Natural killer cell (primary cell): Measurements from ENCODE around the gene BNC2. TPM values are rescaled to one million over a fixed set of nuclear protein-coding genes. Genes with fewer than 3 reads are reported as not detected.

Source experiments
- ATAC-seq, 3 donors: fragments of 150-1000 bp in 2 of 3; fragments of 200-7000 bp in 1 of 3; cut with Tn5 transposase; 1 replicate in 1 of 3; 2 replicates in 2 of 3; pipeline ENCODE4 v1.10.0; 2021; ENCODE audit warnings: mild to moderate bottlenecking in 2 of 3, moderate library complexity in 2 of 3
- DNase-seq, 2 donors: peaks; one replicate each; pipeline versions ENCODE4 v3.0.0 to v3.0.0-alpha.2; 2013 to 2021; ENCODE audit warnings: mixed read lengths in 1 of 2
- H3K27ac ChIP-seq: one replicate; pipeline ENCODE4 v1.5.1; 2013; ENCODE audit warnings: mild to moderate bottlenecking, low read length
- H3K27me3 ChIP-seq: one replicate; pipeline ENCODE4 v1.6.1; 2013; ENCODE audit warnings: low read length; ENCODE audit not compliant: control insufficient read depth, insufficient read depth
- H3K36me3 ChIP-seq: one replicate; pipeline ENCODE4 v1.6.1; 2013; ENCODE audit warnings: low read length; ENCODE audit not compliant: control insufficient read depth, insufficient read depth
- H3K4me1 ChIP-seq: one replicate; pipeline ENCODE4 v1.6.1; 2013; ENCODE audit warnings: low read length; ENCODE audit not compliant: control insufficient read depth, insufficient read depth
- H3K4me3 ChIP-seq: one replicate; pipeline ENCODE4 v1.5.1; 2013; ENCODE audit warnings: low read length
- H3K9me3 ChIP-seq: one replicate; pipeline ENCODE4 v1.6.1; 2013; ENCODE audit warnings: low read length; ENCODE audit not compliant: control insufficient read depth, insufficient read depth
- H3K27ac Mint-ChIP-seq, 2 donors: one replicate each; pipeline ENCODE4 v1.8.0; 2022; ENCODE audit warnings: mild to moderate bottlenecking in 2 of 2, mixed read lengths in 2 of 2, moderate library complexity in 1 of 2
- H3K27me3 Mint-ChIP-seq, 2 donors: one replicate each; pipeline ENCODE4 v1.8.0; 2022; ENCODE audit warnings: low read depth in 2 of 2, mixed read lengths in 2 of 2
- H3K36me3 Mint-ChIP-seq: one replicate; pipeline ENCODE4 v1.8.0; 2022; ENCODE audit warnings: mixed read lengths
- H3K4me1 Mint-ChIP-seq, 2 donors: one replicate each; pipeline ENCODE4 v1.8.0; 2022; ENCODE audit warnings: mixed read lengths in 2 of 2
- H3K4me3 Mint-ChIP-seq: one replicate; pipeline ENCODE4 v1.8.0; 2022; ENCODE audit warnings: mild to moderate bottlenecking, moderate library complexity, mixed read lengths
- H3K9me3 Mint-ChIP-seq, 2 donors: one replicate each; pipeline ENCODE4 v1.8.0; 2022; ENCODE audit warnings: mixed read lengths in 2 of 2
- CTCF ChIP-seq: fragments of 200-600 bp; IDR thresholded peaks from one replicate; pipeline ENCODE4 v1.8.0; 2022; ENCODE audit warnings: antibody characterized with exemption
- WGBS: methylation state at CpG from one replicate; pipeline ENCODE4 v1.1.7; 2013; ENCODE audit warnings: missing lambda C conversion rate; ENCODE audit not compliant: insufficient coverage; 5-methylcytosine and 5-hydroxymethylcytosine counted together
- intact Hi-C: fragments of 100-400 bp; cut with micrococcal nuclease; formaldehyde crosslinking; loops from one replicate; pipeline ENCODE4 v1.14.2; 2022
- total RNA-seq, 4 donors: library from RNA; stranded (reverse); fragments of 120-200 nt in 1 of 4; gene quantifications; one replicate each; pipeline versions ENCODE4 v1.2.3 to v1.2.4, GENCODE V29; 2013 to 2022

The BNC2 gene
- total RNA-seq, 3 donors from 2014 or later (not counting 1 experiment from before 2014, with no cell fraction given) = 36.9 to 84.2 (median 66.5) TPM

DNA sequence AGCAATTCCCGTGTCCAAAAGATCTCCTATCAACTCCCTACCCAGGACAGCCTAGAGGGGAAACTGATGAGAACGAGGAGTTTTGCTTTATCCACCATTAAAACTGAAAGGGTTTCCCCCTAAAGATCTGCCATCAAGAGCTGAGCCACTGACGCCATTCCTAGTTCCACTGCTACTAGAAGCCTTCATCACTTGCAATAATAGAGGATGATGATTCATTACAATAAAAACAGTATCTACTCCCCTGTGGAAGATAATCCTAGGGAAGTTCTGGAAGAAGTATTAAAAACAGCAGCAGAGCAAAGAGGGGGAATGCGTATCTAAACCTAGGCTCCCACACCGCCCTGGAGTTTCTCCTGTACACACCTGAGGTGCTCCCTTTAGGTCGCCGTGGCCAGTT is 394.5 kb downstream of the BNC2 start:
- no peaks in the 10 kb centered on the region for H3K36me3 ChIP-seq
- H3K4me3 Mint-ChIP-seq = no peak overlapping the region
- DNase-seq (no peak), ATAC-seq (no peak)
- intact Hi-C loops = no loop called here
- H3K4me1 ChIP-seq = no peaks in the 10 kb centered on the region
- H3K4me1 Mint-ChIP-seq = peaks cover 6 to 31% of the 10 kb centered on the region in 2 donors
- H3K9me3 ChIP-seq = no peaks in the 10 kb centered on the region
- no peak overlapping the region for H3K27ac Mint-ChIP-seq
- no peak overlapping the region for H3K27ac ChIP-seq
- no peaks in the 10 kb centered on the region for H3K27me3 Mint-ChIP-seq
- no peaks in the 10 kb centered on the region for H3K36me3 Mint-ChIP-seq
- no peak overlapping the region for H3K4me3 ChIP-seq
- no peaks in the 10 kb centered on the region for H3K9me3 Mint-ChIP-seq
- H3K27me3 ChIP-seq = no peaks in the 10 kb centered on the region
- TF ChIP-seq CTCF = no peak
- 95% methylated on average over 6 of the region's 7 CpGs for WGBS

DNA sequence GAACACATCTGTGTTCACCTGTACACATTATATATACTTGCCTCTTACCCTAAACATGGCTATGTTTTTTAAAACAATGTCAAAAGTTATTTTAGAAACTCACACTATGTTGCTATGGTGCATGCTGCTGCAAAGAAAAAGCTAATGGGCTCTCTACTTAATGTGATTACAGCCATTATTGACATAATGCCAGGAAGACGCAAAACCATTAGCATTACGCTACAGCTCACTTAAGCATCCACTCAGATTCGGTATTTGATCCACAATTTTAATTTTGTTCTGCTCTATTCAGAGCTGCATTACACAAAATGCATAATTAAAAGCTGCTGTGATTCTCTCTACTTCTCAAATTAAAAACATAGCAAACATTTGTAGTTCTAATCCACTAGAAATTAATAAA is 395.2 kb downstream of the BNC2 start:
- H3K27me3 Mint-ChIP-seq = no peaks in the 10 kb centered on the region
- Histone ChIP-seq H3K9me3 (peaks cover 5% of the 10 kb centered on the region), H3K27ac (no peak overlapping the region), H3K4me3 (no peak overlapping the region), H3K27me3 (no peaks in the 10 kb centered on the region), H3K4me1 (no peaks in the 10 kb centered on the region), H3K36me3 (no peaks in the 10 kb centered on the region)
- ATAC-seq (no peak), DNase-seq (no peak)
- H3K27ac Mint-ChIP-seq = no peak overlapping the region
- TF ChIP-seq CTCF = no peak
- peaks cover 6 to 31% of the 10 kb centered on the region in 2 donors for H3K4me1 Mint-ChIP-seq
- H3K9me3 Mint-ChIP-seq = no peaks in the 10 kb centered on the region
- intact Hi-C loops = no loop called here
- 87% methylated on average over 3 of the region's 3 CpGs for WGBS
- no peak overlapping the region for H3K4me3 Mint-ChIP-seq
- no peaks in the 10 kb centered on the region for H3K36me3 Mint-ChIP-seq

DNA sequence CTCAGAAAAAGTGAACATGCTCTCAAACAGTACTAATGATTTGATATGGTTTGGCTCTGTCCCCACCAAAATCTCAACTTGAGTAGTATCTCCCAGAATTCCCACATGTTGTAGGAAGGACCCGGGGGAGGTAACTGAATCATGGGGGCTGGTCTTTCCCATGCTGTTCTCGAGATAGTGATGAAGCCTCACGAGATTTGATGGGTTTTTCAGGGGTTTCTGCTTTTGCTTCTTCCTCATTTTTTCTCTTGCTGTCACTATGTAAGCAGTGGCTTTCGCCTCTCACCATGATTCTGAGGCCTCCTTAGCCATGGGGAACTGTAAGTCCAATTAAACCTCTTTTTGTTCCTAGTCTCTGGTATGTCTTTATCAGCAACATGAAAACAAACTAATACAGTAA is 401.3 kb downstream of the BNC2 start:
- Mint-ChIP-seq H3K36me3 (no peaks in the 10 kb centered on the region), H3K27me3 (no peaks in the 10 kb centered on the region), H3K4me3 (no peak overlapping the region), H3K4me1 (peaks cover 13 to 21% of the 10 kb centered on the region in 2 donors), H3K27ac (no peak overlapping the region), H3K9me3 (no peaks in the 10 kb centered on the region)
- H3K27me3 ChIP-seq = no peaks in the 10 kb centered on the region
- H3K36me3 ChIP-seq = no peaks in the 10 kb centered on the region
- no peak overlapping the region for H3K27ac ChIP-seq
- H3K4me3 ChIP-seq = no peak overlapping the region
- DNase-seq (no peak), ATAC-seq (no peak)
- H3K4me1 ChIP-seq = no peaks in the 10 kb centered on the region
- no peak for TF ChIP-seq CTCF
- H3K9me3 ChIP-seq = peaks cover 5% of the 10 kb centered on the region
- WGBS = 66% methylated on average over 4 of the region's 4 CpGs
- intact Hi-C loops = no loop called here

- no peaks in the 10 kb centered on the region for H3K4me1 ChIP-seq
- H3K36me3 ChIP-seq = no peaks in the 10 kb centered on the region
- ATAC-seq (no peak), DNase-seq (no peak)
- no peak overlapping the region for H3K27ac Mint-ChIP-seq
- H3K27me3 Mint-ChIP-seq = no peaks in the 10 kb centered on the region
- no peak for TF ChIP-seq CTCF
- WGBS = 80% methylated on average over 2 of the region's 2 CpGs
- no peaks in the 10 kb centered on the region for H3K9me3 Mint-ChIP-seq
- H3K9me3 ChIP-seq = no peaks in the 10 kb centered on the region
- H3K27me3 ChIP-seq = no peaks in the 10 kb centered on the region
- H3K4me1 Mint-ChIP-seq = peaks cover 5 to 23% of the 10 kb centered on the region in 2 donors
- H3K27ac ChIP-seq = no peak overlapping the region
- no peak overlapping the region for H3K4me3 Mint-ChIP-seq
- intact Hi-C loops = no loop called here
- no peak overlapping the region for H3K4me3 ChIP-seq
- H3K36me3 Mint-ChIP-seq = no peaks in the 10 kb centered on the region
Measured at GRCh38 chr9:16461851-16462250, 408.6 kb downstream of the BNC2 start.
